GM18907 (cell line): Measurements from ENCODE around the gene ENPP3.

ENCODE experiments used
- ATAC-seq: cut with Tn5 transposase; IDR thresholded peaks from one replicate; pipeline ENCODE4 v1.9.1; 2021; ENCODE audit warnings: mild to moderate bottlenecking, moderate library complexity; ENCODE audit not compliant: unreplicated experiment

The ENPP3 gene

DNA sequence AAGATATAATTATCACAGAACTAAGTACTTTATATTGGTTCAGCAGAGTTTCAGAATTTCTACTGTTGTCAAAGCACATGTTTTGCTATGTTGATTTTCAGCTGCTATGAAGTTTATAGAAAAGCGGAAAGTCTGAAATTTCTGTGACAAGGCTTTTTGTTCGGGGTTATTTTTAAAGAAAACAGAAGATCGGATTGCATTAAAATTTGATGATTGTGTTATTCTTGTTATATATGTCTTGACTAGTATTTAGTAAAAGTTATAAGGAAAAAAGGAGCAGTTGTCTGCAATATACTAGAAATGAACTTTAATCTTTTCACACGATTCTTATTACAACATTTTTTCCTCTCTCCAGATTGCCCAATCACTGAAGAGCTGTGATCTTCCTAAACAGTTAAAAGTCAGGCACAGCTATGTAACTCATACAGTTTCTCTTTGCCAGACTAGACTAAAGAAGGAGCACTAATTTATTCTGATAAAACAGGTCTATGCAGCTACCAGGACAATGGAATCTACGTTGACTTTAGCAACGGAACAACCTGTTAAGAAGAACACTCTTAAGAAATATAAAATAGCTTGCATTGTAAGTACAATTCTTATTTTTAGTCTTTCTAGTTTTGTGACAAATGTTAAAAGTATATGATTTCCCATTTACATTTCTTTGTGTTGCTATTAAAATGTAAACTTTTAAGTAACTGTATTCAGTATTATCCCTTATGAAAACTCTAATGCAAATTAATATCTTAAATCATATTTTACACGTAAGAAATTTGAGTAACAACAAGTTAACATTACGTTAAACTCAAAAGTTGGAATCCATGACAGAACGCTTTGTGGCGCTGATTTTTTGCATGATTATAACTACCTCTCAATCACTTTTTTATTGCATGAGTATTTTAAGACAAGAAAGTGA lies at the start of gene ENPP3:
Gene ENPP3 (plus strand): TSS at position 423 of the 913 bp plus-strand sequence. CDS start 83 bp downstream, at position 506.
- no peak for ATAC-seq

- ATAC-seq = no peak
Observed at GRCh38 chr6:131587909-131588308, 49.2 kb upstream of the ENPP3 start.

DNA sequence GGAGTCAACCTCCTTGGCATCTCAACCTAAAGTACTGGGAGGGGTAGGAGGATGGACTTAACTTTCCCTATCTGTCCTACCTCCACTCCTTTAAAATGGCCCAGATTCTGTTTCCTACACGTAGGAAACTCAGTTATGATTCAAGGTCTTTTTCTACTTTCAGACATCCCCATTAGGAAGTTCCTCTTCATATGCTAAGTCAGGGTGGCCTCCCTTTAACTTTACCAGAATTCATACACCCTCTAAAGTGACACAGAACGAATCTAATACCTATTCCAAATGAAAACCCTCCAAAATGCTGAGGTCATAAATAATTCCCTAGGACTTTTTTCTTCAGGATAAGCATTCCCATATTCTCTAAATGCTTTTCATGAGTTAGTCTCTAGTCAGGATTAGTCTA lies 48.5 kb upstream of the ENPP3 start:
- ATAC-seq = no peak

DNA sequence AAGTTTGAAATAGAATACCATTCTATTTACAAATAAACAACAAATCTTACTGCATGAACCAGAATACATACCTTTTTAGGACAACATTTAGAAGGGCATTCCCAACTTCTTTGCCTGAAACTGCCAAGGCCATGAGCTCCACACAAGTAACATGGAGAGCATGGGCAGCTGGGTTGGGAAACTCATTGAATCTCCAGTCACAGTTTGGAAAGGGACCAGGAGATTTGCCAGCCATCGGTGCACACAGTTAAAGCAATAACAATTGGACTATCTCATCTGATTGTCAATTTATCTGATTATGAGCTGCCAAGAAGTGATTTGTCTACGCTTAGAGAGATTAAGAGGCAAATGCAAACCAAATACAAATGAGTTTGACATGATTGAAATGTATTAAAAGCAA lies 44.2 kb upstream of the ENPP3 start:
- no peak for ATAC-seq

- ATAC-seq = no peak
Observed at GRCh38 chr6:131594074-131594473, 43.0 kb upstream of the ENPP3 start.

- no peak for ATAC-seq
Observed at GRCh38 chr6:131597446-131597845, 39.7 kb upstream of the ENPP3 start.

DNA sequence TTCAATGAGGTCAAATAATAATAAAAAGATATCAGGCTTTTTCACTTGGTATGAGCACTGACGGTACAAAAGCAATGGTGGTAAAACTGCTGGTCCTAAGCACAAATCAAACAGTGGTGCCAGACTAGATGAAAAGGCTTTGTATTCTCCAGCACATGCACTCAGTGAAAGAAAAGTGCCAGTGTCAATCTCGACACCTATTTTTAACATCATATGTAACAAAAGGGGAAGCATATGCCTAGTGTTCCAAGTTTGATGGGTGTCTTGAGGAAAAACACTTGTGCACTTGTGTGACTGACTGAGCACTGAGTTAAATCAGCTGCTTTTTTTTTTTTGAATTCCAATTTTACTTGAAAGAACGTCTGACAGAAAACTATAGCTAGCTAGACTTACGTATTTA lies 36.4 kb upstream of the ENPP3 start:
- ATAC-seq = no peak

- ATAC-seq = no peak
Observed at GRCh38 chr6:131602781-131603312, 34.3 kb upstream of the ENPP3 start.

DNA sequence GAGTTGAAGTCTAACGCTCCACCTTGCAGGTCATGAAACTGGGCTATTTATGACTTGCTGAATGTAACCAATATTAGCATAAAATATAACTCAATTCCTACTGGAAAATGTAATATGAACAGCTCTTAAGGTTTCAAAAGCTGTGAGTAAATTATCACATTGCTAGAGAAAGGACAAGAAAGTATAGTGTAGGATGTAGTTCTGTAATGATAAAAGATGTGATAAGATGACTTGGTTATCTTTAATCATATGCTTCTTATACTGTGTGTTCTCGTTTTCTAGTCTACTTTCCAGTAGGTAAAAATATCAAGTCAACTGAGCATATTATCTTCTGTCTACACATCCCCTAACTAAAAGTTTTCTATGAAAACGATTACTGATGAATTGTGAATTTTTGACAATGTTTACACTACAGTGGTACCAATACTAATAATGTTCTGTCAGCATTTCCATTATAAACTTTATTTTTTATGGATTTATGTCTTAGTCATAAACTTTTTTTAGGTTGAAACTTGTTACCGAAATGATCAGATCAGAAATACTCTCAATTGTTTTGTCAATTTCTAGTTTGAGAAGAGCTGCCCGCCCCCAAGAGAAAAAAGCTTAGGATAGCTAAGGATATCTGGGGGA lies 23.7 kb upstream of the ENPP3 start:
- ATAC-seq = no peak

- no peak for ATAC-seq
Observed at GRCh38 chr6:131615275-131615674, 21.8 kb upstream of the ENPP3 start.

DNA sequence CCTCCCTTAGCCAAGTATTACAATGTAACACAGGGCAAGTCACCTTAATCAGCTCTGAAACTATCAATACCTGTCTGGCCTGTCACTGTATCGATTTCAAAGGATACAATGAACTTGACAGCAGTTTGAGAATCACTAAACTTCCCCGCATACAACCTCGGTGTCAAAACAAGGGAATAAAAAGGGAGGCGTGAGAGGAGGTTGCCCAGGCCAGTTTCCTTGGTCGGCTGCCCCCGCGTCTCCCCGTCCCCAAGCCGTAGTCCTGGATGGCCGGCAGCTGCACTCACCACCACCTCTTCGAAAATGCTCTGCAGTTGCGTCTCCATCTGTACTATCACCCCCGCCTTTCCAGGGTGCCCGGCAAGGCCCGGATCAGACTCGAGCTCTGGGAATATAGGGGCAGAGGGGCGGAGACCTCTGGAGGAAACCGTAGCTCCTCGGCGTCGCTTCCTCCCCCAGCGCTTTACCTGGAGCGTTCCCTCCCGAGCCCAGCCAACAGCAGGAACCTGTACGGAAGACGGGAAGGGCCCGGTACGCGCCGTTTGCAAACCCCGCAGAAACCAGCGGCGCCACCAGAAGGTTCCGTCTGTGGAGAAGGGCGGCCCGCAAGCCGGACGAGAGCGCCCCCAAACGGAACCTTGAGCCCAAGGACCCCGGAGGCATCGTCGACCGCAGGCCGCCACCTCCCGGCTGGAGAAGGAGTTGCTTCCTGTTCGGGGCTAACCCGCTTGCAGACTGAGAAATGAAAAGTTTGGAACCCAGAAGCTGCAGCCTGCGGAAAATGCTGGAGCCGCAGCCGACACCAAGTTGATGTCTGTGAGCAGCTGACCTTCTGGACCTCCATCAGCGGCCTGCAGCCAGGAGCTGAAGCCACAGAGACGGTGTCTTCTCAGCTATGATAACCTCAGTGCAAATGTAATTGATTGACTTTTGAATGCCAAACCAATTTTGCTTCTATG lies 9.1 kb upstream of the ENPP3 start, which contains the start of gene MED23:
Gene MED23 (minus strand): TSS at position 519 of the 959 bp plus-strand sequence. CDS start 193 bp downstream, at position 326.
- peak; percentile 98 for ATAC-seq

DNA sequence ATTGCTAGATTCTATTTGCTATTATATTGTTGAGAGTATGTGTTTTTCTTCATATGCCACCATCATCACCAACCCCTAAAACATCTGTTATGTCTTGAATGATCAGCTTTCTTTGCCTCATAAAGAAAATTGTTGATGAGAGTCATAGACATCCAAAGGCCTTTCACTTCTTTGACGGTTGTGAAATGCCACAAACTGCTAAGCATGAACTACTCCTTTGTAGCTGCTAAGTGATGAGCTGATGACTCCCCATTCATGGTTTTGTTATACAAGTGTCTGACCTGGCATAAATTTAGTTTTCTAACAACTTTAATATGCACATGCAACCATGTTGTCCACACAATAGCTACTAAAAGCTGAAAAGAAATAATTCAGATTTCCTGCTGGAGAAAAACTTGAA lies 8.4 kb upstream of the ENPP3 start:
- ATAC-seq = no peak

GRCh38 chr6:131629651-131630050 lies 7.5 kb upstream of the ENPP3 start:
- no peak for ATAC-seq

DNA sequence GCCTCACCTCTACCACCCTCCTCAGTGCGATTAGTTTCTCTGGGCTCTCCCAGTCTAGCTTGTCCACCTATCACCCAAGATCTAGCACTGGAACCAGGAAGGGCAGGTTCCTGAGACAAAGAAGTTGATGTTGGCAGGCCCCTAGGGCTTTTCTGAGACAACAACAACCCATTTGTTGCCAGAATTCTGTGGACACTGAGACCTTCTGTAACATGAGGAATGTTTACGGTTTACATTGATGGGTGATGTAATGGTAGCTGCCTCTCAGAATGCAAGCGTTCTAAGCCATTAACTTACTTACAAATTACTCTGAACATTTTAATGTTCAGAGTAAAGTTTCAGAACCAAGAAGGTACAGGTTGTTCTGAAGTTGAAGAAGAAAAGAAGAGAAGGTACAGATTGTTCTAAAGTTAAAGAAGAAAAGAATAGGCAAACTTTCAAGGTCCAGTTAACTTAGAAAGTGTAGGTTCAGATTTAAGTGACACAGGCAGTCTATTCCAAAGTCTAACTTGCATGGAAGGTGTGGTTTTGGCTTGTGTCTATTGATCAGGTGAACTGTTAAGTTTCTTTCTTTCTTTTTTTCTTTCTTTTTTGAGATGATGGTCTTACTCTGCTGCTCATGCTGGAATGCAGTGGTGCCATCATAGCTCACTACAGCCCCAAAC lies 5.3 kb upstream of the ENPP3 start:
- ATAC-seq = no peak

- peak; percentile 93 for ATAC-seq
Observed at GRCh38 chr6:131635384-131636340, 1.4 kb upstream of the ENPP3 start.

- no peak for ATAC-seq
Observed at GRCh38 chr6:131638013-131638412, 911 bp downstream of the ENPP3 start.

DNA sequence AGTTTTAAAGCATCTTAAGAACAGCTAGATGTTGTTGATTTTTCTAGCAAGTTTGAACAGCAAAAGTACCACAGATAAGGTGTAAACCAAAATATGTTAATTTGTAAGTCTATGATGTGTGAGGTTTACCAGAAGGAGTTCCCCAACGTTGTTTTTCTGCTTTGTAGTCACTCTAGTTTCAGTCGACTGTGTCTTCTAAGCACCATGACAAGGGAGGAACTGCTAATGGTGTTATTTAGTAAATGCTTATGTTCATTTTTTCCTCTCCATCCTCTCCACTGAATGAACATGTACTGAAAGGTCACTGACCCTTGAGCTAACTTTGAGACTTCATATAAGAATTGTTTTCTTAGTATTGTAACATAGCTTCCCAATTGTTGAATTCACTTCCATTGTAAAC lies 3.0 kb downstream of the ENPP3 start:
- peak; percentile 48 for ATAC-seq

DNA sequence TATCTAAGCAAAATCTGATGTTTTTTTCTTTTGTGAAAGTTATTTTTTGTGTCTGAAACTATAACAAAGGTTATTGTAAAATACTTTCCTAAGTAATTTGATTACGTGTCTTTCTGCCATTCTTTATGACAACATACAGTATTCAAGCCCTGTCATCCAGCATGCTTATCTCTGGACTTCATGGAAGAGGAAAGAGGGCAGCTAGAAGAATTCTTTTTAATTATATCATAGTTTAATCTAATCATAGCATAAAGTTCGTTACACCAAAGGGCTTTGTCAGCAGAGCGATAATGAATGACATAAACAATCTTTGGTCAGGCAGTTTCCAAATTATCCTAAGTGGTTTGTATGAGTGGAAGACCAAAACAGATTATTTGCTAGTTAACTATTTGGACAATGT lies 3.5 kb downstream of the ENPP3 start:
- no peak for ATAC-seq

GRCh38 chr6:131641554-131641953 lies 4.5 kb downstream of the ENPP3 start:
- ATAC-seq = no peak
